Cortex of kidney (tissue), 1 donor: ENCODE measurements around the gene JAG1.
"Not testable (repeated sequence)": the region's sequence is repeated elsewhere in the genome, so short reads cannot be mapped to it uniquely, and the experiment has no call there.

ENCODE experiments used
- DNase-seq: peaks from one replicate; lab custom pipeline; 2025; lab: John Stamatoyannopoulos, UW

Gene JAG1

DNA sequence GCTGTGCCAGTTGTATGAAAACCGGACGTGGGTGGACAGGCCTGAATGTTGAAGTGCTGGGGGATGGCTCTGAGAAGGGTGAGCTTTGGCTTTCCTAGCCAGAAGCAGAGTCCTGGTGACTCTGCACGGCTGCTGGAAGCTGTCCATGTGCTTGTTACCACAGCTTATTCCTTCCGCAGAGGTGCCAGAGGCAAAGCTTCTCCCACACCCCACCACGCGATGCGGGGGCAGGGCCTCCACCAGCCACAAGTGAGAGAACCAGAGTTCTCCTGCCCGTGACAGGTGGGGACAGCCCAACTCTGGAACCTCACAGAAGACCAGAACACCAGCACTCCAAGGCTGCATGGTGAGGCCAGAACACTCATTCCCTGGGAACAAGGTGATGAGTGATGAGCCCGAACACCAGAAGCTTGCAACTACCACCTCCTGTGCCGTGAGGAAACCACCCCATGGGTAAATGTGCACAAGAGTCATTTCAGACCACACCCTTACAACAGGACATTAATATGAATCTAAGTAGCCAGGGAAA is 36.7 kb downstream of the JAG1 start:
- no peak for DNase-seq

GRCh38 chr20:10636326-10636818 is 37.4 kb downstream of the JAG1 start:
- no peak for DNase-seq

DNA sequence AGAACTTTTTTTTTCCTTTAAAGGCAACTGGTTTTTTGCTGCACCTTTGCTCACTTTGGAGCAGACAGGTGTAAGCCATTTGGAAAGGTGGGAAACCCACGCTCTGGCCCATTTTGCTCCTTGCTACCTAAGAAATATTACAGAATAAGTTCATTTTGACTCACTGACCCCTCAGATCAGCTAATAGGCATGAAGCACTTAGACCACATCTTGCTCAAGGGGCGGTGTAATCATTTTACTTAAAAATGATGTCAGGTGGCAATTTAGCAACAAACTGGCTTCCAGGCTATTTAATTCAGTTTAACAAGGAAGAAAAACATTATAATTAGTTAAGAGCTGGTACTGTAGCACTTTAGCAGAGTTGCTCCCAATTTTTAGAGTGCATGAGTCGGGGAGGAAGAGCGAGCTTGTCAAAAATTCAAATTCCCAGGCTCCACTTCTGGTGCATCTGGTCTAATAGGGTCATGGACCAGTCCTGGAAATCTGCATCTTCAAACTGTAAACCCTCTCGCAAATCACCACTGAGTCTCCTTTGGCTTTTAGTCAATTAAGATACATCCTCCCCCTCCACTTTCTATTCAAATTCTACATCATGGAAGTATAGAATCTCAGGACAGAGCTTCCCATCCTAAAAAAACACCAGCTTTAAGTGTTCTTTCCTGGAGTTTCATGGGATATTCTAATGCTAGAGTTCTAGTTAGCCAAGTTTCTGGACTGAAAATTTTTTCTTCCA is 38.2 kb downstream of the JAG1 start:
- DNase-seq, result no peak

- DNase-seq, result no peak
These were observed 39.0 kb downstream of the JAG1 start for GRCh38 chr20:10634683-10635411.

DNA sequence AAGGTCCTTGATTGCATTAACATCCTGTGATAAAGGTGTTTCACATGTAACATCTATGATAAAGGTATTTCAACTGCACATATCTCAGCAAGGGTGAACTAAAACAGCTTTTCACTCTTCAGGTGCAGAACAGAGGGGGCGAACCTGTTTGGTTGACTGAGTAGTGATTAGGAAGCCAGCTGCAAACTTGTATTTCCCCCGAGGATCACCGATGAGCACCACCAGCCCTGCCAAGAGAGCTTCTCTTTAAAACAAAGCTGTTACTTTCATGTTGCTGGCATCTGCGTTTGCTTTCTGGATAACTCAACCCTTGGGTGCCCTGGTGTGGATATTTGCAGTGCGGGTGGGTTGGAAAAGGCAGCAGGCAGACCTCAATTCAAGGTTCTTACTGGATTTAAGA is 39.6 kb downstream of the JAG1 start:
- DNase-seq, result no peak

GRCh38 chr20:10633718-10634117 is 40.1 kb downstream of the JAG1 start:
- DNase-seq, result no peak

- DNase-seq, result no peak
These were observed 40.9 kb downstream of the JAG1 start for GRCh38 chr20:10632721-10633509.

DNA sequence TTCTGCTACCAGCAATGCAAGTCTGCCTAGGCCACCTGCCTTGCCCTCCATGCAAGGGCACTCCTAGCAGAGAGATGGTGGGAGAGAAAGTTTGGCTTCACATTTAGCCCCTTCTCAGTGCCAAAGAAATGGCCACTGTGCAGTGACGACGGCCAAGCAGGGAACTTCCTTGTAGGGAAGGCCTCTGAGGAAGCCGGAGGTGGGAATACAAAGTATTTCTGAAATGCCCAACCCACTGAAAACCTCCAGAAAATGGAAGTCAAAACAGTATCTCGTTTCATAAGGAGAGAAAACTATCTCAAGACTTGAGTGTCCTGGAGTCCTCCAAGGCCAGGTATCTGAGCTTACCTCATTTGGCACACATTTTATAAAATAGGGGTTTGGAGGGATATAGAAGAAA is 42.7 kb downstream of the JAG1 start:
- DNase-seq, result no peak

GRCh38 chr20:10629946-10630650 is 43.7 kb downstream of the JAG1 start:
- no peak for DNase-seq

GRCh38 chr20:10626896-10627295 is 46.9 kb downstream of the JAG1 start:
- no peak for DNase-seq

GRCh38 chr20:10625641-10626040 is 48.2 kb downstream of the JAG1 start:
- no peak for DNase-seq

GRCh38 chr20:10622657-10623418 is 51.0 kb downstream of the JAG1 start:
- no peak for DNase-seq

- no peak for DNase-seq
These were observed 52.6 kb downstream of the JAG1 start for GRCh38 chr20:10621149-10621548.

DNA sequence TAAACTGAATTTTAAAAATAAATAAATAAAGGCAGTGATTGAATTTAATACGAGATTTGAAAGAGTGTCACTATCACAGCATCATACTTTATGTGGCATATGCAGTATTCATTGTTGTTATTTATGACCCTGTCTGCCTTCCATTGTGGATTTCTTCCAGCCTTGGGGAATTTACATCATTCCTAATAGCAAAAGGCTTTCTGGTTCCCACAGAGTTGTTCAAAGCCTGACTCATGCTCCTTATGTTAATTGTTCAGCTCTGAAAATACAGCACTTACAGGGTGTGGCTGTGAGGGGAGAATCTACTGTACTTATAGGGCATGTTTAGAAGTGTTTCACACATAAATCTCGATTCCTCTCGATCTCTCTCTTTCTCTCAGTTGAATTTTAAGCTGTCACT is 54.4 kb downstream of the JAG1 start:
- DNase-seq, result no peak

GRCh38 chr20:10618611-10619245 is 55.1 kb downstream of the JAG1 start:
- DNase-seq, result no peak

DNA sequence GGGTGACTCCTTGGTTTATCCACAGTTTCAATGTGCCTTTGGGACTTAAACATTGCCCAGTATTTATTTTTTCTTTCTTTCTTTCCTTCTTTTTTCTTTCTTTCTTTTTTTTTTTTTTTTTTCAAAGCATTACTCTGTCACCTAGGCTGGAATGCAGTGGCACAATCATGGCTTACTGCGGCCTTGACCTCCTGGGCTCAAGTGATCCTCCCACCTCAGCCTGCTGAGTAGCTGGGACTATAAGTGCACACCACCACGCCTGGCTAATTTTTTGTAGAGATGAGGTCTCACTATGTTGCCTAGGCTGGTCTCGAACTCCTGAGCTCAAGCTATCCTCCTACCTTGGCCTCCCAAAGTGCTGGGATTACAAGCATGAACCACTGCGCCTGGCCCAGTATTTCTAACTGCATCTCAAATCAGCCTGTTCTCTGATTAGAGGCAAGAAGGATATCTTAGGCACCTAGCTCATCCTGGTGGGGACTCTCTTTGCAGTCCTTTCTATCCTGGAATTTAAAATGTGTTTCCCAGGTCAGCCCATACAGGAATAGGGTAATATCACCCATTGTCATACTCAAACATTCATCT is 56.2 kb downstream of the JAG1 start:
- DNase-seq, result not testable (repeated sequence)

- DNase-seq, result no peak
These were observed 57.6 kb downstream of the JAG1 start for GRCh38 chr20:10616212-10616611.

GRCh38 chr20:10613911-10614310 is 59.9 kb downstream of the JAG1 start:
- no peak for DNase-seq

DNA sequence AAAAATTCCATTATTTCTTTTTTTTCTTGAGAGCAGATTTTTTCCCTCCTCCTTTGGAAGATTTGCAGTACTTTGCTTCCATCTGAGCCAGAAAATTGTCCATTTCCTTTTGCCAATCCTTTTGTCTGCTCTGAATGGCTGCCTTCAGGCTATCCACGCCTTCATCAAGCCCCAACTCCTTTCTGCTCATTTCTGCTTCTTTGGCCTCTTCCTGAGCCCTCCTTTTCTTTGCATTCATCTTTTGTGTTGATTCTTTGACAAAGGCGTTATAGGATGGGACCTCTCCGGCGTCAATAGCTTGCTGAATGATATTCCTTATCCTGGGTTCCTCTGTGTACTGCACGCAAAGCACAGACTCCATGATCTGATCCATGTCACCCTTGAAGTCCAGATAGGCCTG is 60.4 kb downstream of the JAG1 start:
- not testable (repeated sequence) for DNase-seq

DNA sequence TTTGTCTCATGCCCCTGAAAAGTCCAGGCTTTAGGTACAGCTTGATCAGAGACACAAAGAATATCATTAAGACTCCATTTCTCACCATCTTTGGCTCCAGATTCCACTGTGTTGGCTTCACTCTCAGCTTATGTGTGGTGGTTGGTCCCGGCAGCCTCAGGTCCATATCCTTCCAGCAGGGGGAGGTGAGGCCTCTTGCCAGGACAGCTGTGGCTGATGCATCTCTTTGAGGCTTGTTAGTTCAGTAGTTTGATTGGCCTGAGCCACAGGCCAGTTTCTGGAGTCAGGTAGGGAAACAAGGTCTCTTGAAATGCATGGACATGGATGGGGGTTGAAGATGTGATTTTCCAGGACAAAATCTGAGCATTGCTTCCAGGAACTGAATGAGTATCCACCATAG is 62.4 kb downstream of the JAG1 start:
- no peak for DNase-seq
